HG03571 (cell line): Measurements from ENCODE around the gene RB1.
"Not testable (repeated sequence)": the region's sequence is repeated elsewhere in the genome, so short reads cannot be mapped to it uniquely, and the experiment has no call there.

ENCODE experiments used
- ATAC-seq: cut with Tn5 transposase; IDR thresholded peaks from one replicate; pipeline ENCODE4 v1.9.1; 2021; ENCODE audit not compliant: unreplicated experiment

The RB1 gene

GRCh38 chr13:48297131-48297786 lies 6.3 kb upstream of the RB1 start:
- no peak for ATAC-seq

GRCh38 chr13:48299591-48299990 lies 4.0 kb upstream of the RB1 start:
- ATAC-seq: no peak

GRCh38 chr13:48302871-48303358 lies 636 bp upstream of the RB1 start:
- no peak for ATAC-seq

- ATAC-seq: peak; percentile 69
These were observed 759 bp downstream of the RB1 start for GRCh38 chr13:48304143-48304876.

GRCh38 chr13:48311223-48311622 lies 7.7 kb downstream of the RB1 start:
- ATAC-seq: no peak

GRCh38 chr13:48315969-48316650 lies 12.6 kb downstream of the RB1 start:
- no peak for ATAC-seq

GRCh38 chr13:48316826-48317510 lies 13.4 kb downstream of the RB1 start:
- ATAC-seq: no peak

GRCh38 chr13:48317511-48318376 lies 14.2 kb downstream of the RB1 start:
- ATAC-seq: no peak

- ATAC-seq: no peak
These were observed 14.8 kb downstream of the RB1 start for GRCh38 chr13:48318377-48318811.

- ATAC-seq: no peak
These were observed 15.4 kb downstream of the RB1 start for GRCh38 chr13:48318821-48319511.

- ATAC-seq: no peak
These were observed 16.2 kb downstream of the RB1 start for GRCh38 chr13:48319531-48320398.

GRCh38 chr13:48320399-48320790 lies 16.8 kb downstream of the RB1 start:
- no peak for ATAC-seq

GRCh38 chr13:48320891-48321510 lies 17.4 kb downstream of the RB1 start:
- ATAC-seq: no peak

- ATAC-seq: no peak
These were observed 18.7 kb downstream of the RB1 start for GRCh38 chr13:48322294-48322693.

GRCh38 chr13:48333976-48334375 lies 30.4 kb downstream of the RB1 start:
- no peak for ATAC-seq

- no peak for ATAC-seq
These were observed 31.1 kb downstream of the RB1 start for GRCh38 chr13:48334534-48335127.

GRCh38 chr13:48339198-48339597 lies 35.6 kb downstream of the RB1 start:
- ATAC-seq: not testable (repeated sequence)

GRCh38 chr13:48344264-48344663 lies 40.7 kb downstream of the RB1 start:
- ATAC-seq: no peak
